ENCODE measurements around the gene CLCN1. TPM values are rescaled to one million over a fixed set of nuclear protein-coding genes. Genes with fewer than 3 reads are reported as not detected.
A peak's percentile ranks its signal among the peaks of the same experiment; 100 is the strongest.

CLCN1 gene
- total and polyA plus RNA-seq, 2 donors from 2014 or later: 0.35 TPM; not detected in 1

GRCh38 chr7:143280566-143280965 lies 35.3 kb upstream of the CLCN1 start:
- DNase-seq (no peak), FAIRE-seq (no peak)
- no peak overlapping the region for H3K4me3 ChIP-seq (ENCODE audit: low read length in 3 of 3)
- no peaks in the 10 kb centered on the region for H3K36me3 ChIP-seq (ENCODE audit: control insufficient read depth in 2 of 3, insufficient read depth in 3 of 3, low read length in 3 of 3)
- H3K27me3 ChIP-seq (ENCODE audit: control insufficient read depth, insufficient read depth, low read length): no peaks in the 10 kb centered on the region
- H3K9ac ChIP-seq (ENCODE audit: low read length in 3 of 3): no peak overlapping the region
- H3K9me3 ChIP-seq (ENCODE audit: control insufficient read depth in 2 of 3, insufficient read depth in 1 of 3, low read length in 3 of 3): no peaks in the 10 kb centered on the region
- no peak overlapping the region for H3K27ac ChIP-seq (ENCODE audit: low read depth in 2 of 2, low read length in 2 of 2)
- intact Hi-C loops (cut with DNase I): no loop called here
- TF ChIP-seq, protein P1, sequence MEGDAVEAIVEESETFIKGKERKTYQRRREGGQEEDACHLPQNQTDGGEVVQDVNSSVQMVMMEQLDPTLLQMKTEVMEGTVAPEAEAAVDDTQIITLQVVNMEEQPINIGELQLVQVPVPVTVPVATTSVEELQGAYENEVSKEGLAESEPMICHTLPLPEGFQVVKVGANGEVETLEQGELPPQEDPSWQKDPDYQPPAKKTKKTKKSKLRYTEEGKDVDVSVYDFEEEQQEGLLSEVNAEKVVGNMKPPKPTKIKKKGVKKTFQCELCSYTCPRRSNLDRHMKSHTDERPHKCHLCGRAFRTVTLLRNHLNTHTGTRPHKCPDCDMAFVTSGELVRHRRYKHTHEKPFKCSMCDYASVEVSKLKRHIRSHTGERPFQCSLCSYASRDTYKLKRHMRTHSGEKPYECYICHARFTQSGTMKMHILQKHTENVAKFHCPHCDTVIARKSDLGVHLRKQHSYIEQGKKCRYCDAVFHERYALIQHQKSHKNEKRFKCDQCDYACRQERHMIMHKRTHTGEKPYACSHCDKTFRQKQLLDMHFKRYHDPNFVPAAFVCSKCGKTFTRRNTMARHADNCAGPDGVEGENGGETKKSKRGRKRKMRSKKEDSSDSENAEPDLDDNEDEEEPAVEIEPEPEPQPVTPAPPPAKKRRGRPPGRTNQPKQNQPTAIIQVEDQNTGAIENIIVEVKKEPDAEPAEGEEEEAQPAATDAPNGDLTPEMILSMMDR (IDR thresholded peaks at IDR 0.05; ENCODE audit: borderline replicate concordance, extremely low read depth, insufficient read depth): no peak
- peaks cover 9 to 20% (median 13%) of the 10 kb centered on the region in 3 donors for H3K4me1 ChIP-seq (ENCODE audit: control insufficient read depth in 2 of 3, insufficient read depth in 2 of 3, low read depth in 1 of 3, low read length in 3 of 3)

- H3K27ac ChIP-seq (ENCODE audit: low read depth in 2 of 2, low read length in 2 of 2): no peak overlapping the region
Measured at GRCh38 chr7:143281529-143281928, 34.4 kb upstream of the CLCN1 start.

DNA sequence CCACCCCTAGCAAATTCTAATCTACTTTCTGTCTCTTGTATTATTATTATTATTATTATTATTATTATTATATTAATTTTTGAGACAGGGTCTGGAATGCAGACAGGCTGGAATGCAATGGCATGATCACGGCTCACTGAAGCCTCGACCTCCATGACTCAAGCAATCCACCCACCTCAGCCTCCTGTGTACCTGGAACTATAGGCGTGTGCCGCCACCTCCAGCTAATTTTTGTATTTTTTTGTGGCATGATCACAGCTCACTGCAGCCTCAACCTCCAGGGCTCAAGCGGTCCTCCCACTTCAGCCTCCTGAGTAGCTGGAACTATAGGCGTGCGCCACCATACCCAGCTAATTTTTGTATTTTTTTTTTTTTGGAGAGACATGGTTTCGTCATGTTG lies 33.8 kb upstream of the CLCN1 start:
- Histone ChIP-seq H3K27ac (ENCODE audit: low read depth in 2 of 2, low read length in 2 of 2) (no peak overlapping the region), H3K9ac (ENCODE audit: low read length in 3 of 3) (no peak overlapping the region), H3K36me3 (ENCODE audit: control insufficient read depth in 2 of 3, insufficient read depth in 3 of 3, low read length in 3 of 3) (no peaks in the 10 kb centered on the region), H3K4me3 (ENCODE audit: low read length in 3 of 3) (no peak overlapping the region), H3K4me1 (ENCODE audit: control insufficient read depth in 2 of 3, insufficient read depth in 2 of 3, low read depth in 1 of 3, low read length in 3 of 3) (peaks cover 9 to 27% (median 13%) of the 10 kb centered on the region in 3 donors), H3K9me3 (ENCODE audit: control insufficient read depth in 2 of 3, insufficient read depth in 1 of 3, low read length in 3 of 3) (no peaks in the 10 kb centered on the region), H3K27me3 (ENCODE audit: control insufficient read depth, insufficient read depth, low read length) (no peaks in the 10 kb centered on the region)
- DNase-seq (no peak), FAIRE-seq (no peak)
- TF ChIP-seq, protein P1 (IDR thresholded peaks at IDR 0.05; ENCODE audit: borderline replicate concordance, extremely low read depth, insufficient read depth): no peak
- intact Hi-C loops (cut with DNase I): no loop called here

More at GRCh38 chr7:143281529-143281928, 34.4 kb upstream of the CLCN1 start:
- no peak for FAIRE-seq
- H3K9ac ChIP-seq (ENCODE audit: low read length in 3 of 3): no peak overlapping the region
- TF ChIP-seq, protein P1 (IDR thresholded peaks at IDR 0.05; ENCODE audit: borderline replicate concordance, extremely low read depth, insufficient read depth): no peak
- H3K4me1 ChIP-seq (ENCODE audit: control insufficient read depth in 2 of 3, insufficient read depth in 2 of 3, low read depth in 1 of 3, low read length in 3 of 3): peaks cover 9 to 27% (median 13%) of the 10 kb centered on the region in 3 donors
- no peaks in the 10 kb centered on the region for H3K36me3 ChIP-seq (ENCODE audit: control insufficient read depth in 2 of 3, insufficient read depth in 3 of 3, low read length in 3 of 3)
- no peak for DNase-seq
- no peaks in the 10 kb centered on the region for H3K27me3 ChIP-seq (ENCODE audit: control insufficient read depth, insufficient read depth, low read length)
- intact Hi-C loops (cut with DNase I): no loop called here
- no peak overlapping the region for H3K4me3 ChIP-seq (ENCODE audit: low read length in 3 of 3)
- H3K9me3 ChIP-seq (ENCODE audit: control insufficient read depth in 2 of 3, insufficient read depth in 1 of 3, low read length in 3 of 3): no peaks in the 10 kb centered on the region

GRCh38 chr7:143283381-143283780 lies 32.5 kb upstream of the CLCN1 start:
- H3K27me3 ChIP-seq (ENCODE audit: control insufficient read depth, insufficient read depth, low read length): no peaks in the 10 kb centered on the region
- DNase-seq: no peak
- H3K9me3 ChIP-seq (ENCODE audit: control insufficient read depth in 2 of 3, insufficient read depth in 1 of 3, low read length in 3 of 3): no peaks in the 10 kb centered on the region
- H3K4me1 ChIP-seq (ENCODE audit: control insufficient read depth in 2 of 3, insufficient read depth in 2 of 3, low read depth in 1 of 3, low read length in 3 of 3): peaks cover 9 to 33% (median 16%) of the 10 kb centered on the region in 3 donors
- H3K27ac ChIP-seq (ENCODE audit: low read depth in 2 of 2, low read length in 2 of 2): peak overlapping the region in 1 of 2 donors; percentile 49
- H3K4me3 ChIP-seq (ENCODE audit: low read length in 3 of 3): no peak overlapping the region
- intact Hi-C loops (cut with DNase I): no loop called here
- no peaks in the 10 kb centered on the region for H3K36me3 ChIP-seq (ENCODE audit: control insufficient read depth in 2 of 3, insufficient read depth in 3 of 3, low read length in 3 of 3)
- no peak for FAIRE-seq
- TF ChIP-seq, protein P1 (IDR thresholded peaks at IDR 0.05; ENCODE audit: borderline replicate concordance, extremely low read depth, insufficient read depth): no peak
- no peak overlapping the region for H3K9ac ChIP-seq (ENCODE audit: low read length in 3 of 3)

Data from kidney (tissue), 14 donors.